MM.1S (cell line): Measurements from ENCODE around the gene RNF212.
"Not testable (repeated sequence)": the region's sequence is repeated elsewhere in the genome, so short reads cannot be mapped to it uniquely, and the experiment has no call there.

Experiments used
- CTCF ChIP-seq: fragments of 300-600 bp; sonication (generic); IDR thresholded peaks from 2 replicates; pipeline ENCODE4 v1.5.1; 2016; ENCODE audit warnings: antibody characterized with exemption, low read length, mixed read lengths
- EZH2 ChIP-seq: fragments of 300-600 bp; sonication (generic); optimal IDR thresholded peaks from 2 replicates; pipeline ENCODE3; 2017; ENCODE audit warnings: low read depth, mild to moderate bottlenecking, antibody characterized with exemption, low read length, mixed read lengths
- EZH2phosphoT487 ChIP-seq: fragments of 300-600 bp; sonication (generic); IDR thresholded peaks from 2 replicates; pipeline ENCODE4 v1.6.1; 2018; ENCODE audit warnings: antibody characterized with exemption, low read length

GRCh38 chr4:1046581-1047011, 66.8 kb downstream of the RNF212 start:
- TF ChIP-seq CTCF, EZH2, EZH2phosphoT487: not testable (repeated sequence)
